A172 (cell line): ENCODE measurements around the gene RNF187. TPM values are rescaled to one million over a fixed set of nuclear protein-coding genes. Genes with fewer than 3 reads are reported as not detected.

Experiments
- DNase-seq: peaks from one replicate; pipeline ENCODE4 v3.0.0-alpha.2; 2015; ENCODE audit warnings: low spot score
- total RNA-seq: library from RNA; depleted of rRNA; stranded (reverse); fragments of >200 nt; shearing (Covaris generic); gene quantifications from 2 replicates; pipeline ENCODE4 v1.2.3, GENCODE V29; 2014

RNF187 gene
- total RNA-seq, 1 experiment from 2014 or later, result 94.5 TPM

DNA sequence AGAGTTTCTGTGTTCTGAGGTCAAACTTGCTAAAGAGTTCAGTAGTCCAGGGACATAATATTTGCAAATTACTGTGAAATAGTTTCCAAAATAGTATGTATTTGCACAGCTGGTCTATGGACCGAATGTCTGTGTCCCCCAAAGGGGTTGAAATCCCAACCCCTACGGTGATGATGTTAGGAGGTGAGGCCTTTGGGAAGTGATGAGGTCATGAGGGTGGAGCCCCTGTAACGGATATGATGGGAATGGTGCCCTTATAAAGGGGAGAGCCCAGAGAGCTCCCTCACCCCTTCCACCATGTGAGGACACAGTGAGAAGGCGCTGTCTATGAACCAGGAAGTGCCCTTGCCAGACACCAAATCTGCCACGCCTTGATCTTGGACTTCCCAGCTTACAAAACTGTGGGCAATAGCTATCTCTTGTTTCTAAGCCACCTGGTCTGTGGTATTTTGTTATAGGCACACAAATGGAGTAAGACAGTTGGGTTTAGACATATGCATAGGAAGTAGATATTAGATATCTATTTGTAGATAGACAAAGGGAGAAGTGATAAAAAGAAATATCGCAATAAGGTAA lies 21.7 kb downstream of the RNF187 start:
- DNase-seq, result no peak

GRCh38 chr1:228510101-228510802 lies 23.1 kb downstream of the RNF187 start:
- DNase-seq, result peak; percentile 19

DNA sequence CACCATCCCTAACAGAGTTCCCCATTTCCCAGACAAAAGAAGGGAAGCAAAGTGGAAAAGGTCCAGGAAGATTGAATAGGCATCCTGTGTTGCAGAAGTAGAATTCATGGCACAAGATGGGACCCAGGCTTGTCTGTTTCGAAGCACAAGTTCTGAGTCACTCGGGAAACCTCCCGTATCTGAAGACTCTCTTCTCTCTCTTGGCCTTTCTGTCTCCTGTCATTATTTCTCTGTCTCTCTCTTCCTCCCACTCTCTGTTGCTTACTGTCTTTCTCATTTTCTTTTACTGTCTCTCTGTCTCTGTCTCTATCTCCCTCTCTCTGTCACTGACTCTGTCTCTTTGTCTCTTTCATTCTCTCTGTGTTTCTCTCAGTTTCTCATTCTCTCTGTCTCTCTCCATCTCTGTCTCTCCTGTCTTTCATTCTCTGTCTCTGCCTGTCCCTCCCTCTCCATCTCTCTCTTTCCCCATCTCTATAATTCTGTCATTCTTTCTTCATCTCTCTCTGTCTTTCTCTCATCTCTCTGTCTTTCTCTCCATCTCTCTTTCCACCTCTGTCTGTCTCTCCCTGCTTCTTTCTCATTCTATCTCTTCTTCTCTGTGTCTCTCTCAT lies 23.7 kb downstream of the RNF187 start:
- peak; percentile 14 for DNase-seq

GRCh38 chr1:228511546-228512445 lies 24.6 kb downstream of the RNF187 start:
- DNase-seq, result no peak

- DNase-seq, result no peak
Observed at GRCh38 chr1:228512781-228513198, 25.6 kb downstream of the RNF187 start.

DNA sequence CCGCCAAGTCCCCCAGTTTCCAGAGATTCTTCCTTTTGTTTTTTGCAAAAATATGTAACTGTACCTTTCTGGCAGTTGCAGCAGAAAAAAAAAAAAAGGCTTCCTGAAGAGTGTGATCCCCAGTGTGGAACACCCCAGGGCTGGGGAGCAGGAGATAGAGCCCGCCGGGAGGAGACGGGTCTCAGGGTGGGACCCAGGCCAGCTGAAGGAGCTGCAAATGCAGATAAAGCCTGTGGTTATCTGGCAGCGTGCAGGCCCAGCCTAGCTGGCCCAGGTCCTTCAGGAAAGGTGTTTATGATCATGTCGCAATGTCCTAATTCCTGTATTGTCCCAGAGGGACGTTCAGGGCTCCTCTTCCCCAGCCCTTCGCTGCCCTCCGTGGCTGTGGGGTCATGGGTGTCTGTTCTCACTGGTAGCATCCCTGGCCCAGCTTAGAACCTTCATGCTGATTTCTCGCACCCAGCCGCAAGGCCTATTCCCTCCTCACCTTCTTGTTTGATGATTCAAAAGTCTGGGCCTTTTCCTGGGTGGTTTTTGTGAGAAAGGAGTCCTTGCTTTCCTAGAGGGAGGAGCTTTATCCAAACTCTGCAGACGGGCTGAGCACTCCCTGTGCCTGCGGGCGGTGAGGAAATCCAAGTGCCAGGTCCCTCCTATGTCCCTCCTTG lies 26.2 kb downstream of the RNF187 start:
- DNase-seq, result no peak

GRCh38 chr1:228514421-228514820 lies 27.2 kb downstream of the RNF187 start:
- no peak for DNase-seq

- DNase-seq, result peak; percentile 62
Observed at GRCh38 chr1:228515200-228515834, 28.1 kb downstream of the RNF187 start.

DNA sequence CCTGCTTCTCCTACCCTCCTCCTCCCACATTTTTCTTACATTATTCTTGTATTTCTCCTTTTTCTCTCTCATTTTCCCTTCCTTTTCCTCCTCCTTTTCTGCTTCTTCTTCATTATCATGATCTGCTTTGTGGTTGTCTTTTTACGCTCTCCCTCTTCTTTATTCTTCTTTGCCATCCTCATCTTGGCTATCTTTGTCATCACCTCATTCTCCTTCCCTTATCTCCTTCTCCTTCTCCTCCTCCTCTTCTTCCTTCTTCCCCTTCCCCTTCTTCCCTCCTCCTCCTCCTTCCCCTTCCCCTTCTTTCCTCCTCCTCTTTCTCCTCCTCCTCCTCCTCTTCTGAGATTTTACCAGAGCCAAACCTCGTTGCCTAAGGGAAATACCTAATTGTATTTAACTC lies 30.5 kb downstream of the RNF187 start:
- no peak for DNase-seq

GRCh38 chr1:228527596-228527995 lies 40.4 kb downstream of the RNF187 start:
- no peak for DNase-seq

DNA sequence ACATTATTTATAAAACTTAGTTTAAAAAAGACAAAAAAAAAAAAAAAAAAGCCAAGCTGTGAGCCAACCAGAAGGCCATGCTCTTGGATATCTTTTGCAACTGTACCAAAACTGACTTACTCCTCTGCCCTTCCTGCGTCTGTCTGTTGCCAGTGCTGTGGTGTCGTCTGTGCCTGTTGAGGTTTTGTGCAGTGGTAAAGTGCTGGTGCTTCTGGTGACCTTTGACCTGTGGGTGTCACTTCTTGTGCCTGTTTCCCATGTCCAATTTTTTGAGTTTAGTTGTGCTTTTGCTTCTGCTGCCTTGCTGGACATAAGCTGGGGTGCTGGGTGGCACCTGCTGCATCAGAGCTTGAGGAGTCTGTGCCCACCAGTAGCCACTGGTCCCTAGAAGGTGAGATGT lies 41.4 kb downstream of the RNF187 start:
- DNase-seq, result no peak

DNA sequence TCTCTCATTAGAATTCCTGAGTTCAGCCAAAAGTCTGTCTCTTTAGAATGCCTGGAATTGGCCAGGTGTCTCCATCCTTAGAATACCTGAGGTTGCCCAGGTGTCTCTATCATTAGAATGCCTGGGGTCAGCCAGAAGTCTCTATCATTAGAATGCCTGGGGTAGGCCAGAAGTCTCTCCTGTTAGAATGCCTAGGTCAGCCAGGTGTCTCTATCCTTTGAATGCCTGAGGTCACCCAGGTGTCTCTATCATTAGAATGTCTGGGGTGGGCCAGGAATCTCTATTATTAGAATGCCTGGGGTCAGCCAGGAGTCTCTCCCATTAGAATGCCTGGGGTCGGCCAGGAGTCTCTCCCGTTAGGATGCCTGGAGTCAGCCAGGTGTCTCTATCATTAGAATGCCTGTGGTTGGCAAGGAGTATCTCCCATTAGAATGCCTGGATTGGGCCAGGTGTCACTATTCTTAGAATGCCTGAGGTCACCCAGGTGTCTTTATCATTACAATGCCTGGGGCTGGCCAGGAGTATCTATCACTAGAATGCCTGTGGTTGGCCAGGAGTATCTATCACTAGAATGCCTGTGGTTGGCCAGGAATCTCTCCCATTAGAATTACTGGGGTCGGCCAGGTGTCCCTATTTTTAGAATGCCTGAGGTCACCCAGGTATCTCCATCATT lies 43.0 kb downstream of the RNF187 start:
- no peak for DNase-seq

DNA sequence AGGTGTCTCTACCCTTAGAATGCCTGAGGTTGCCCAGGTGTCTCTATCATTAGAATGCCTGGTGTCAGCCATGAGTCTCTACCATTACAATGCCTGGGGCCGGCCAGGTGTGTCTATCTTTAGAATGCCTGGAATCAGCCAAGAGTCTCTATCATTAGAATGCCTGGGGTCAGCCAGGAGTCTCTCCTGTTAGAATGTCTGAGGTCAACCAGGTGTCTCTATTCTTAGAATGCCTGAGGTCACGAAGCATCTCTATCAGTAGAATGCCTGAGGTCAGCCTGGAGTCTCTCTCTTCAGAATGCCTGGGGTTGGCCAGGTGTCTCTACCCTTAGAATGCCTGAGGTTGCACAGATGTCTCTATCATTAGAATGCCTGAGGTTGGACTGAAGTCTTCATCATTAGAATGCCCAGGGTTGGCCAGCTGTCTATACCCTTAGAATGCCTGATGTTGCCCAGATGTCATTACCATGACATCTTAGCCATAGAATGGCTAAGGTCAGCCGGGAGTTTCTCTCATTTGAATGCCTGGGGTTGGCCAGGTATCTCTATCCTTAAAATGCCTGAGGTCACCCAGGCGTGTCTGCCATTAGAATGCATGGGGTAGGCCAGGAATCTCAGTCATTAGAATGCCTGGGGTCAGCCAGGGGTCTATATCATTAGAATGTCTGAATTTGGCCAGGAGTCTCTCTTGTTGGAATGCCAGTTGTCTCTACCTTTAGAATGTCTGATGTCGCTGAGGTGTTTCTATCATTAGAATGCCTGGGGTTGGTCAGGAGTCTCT lies 44.0 kb downstream of the RNF187 start:
- no peak for DNase-seq

- no peak for DNase-seq
Observed at GRCh38 chr1:228538831-228539230, 51.6 kb downstream of the RNF187 start.

DNA sequence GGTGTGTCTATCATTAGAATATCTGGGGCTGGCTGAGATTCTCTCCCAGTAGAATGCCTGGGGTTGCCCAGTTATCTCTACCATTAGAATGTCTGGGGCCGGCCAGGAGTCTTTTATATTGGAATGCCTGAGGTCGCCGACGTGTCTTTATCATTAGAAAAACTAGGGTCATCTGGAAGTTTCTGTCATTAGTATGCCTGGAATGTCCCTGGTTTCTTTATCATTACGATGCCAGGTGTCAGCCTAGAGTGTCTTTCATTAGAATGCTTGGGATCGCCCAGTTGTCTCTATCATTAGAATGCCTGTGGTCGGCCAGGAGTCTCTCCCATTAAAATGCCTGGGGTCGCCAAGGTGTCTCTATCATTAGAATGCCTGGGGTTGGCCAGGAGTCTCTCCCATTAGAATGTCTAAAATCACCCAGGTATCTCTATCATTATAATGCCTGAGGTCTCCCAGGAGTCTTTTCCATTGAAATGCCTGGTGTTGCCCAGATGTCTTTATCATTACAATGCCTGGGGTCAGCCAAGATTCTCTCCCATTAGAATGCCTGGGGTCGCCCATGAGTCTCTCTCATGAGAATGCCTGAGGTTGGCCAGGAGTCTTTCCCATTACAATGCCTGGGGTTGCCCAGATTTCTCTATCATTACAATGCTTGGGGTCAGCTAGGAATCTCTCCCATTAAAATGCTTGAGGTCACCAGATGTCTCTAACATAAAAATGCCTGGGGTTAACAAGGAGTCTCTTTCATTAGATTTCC lies 53.2 kb downstream of the RNF187 start:
- DNase-seq, result peak; percentile 45

- DNase-seq, result peak; percentile 48
Observed at GRCh38 chr1:228541725-228542124, 54.5 kb downstream of the RNF187 start.

DNA sequence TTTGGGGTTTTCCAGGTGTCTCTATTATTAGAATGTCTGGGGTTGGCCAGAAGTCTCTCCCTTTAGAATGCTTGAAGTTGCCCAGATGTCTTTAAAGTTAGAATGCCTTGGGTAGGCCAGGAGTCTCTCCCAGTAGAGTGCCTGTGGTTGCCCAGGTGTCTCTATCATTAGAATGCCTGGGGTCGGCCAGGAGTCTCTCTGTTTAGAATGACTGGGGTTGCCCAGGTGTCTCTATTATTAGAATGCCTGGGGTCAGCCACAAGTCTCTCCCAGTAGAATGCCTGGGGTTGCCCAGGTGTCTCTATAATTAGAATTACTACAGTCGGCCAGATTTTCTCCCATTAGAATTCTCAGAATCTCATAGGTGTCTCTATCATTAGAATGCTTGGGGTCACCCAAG lies 55.2 kb downstream of the RNF187 start:
- no peak for DNase-seq

- no peak for DNase-seq
Observed at GRCh38 chr1:228542981-228543380, 55.8 kb downstream of the RNF187 start.

GRCh38 chr1:228543396-228543795 lies 56.2 kb downstream of the RNF187 start:
- DNase-seq, result no peak
